ENCODE results near the gene PTPRA.
"Not testable (repeated sequence)": the region's sequence is repeated elsewhere in the genome, so short reads cannot be mapped to it uniquely, and the experiment has no call there.

PTPRA gene

GRCh38 chr20:3045816-3046676 is 172.8 kb downstream of the PTPRA start, which contains the start of gene MRPS26:
TSS of gene MRPS26 (plus strand) at chr20:3046052. CDS start at chr20:3046069, 17 bp downstream.
- DNase-seq, result peak; percentile 82

- DNase-seq, result no peak
These were observed 173.6 kb downstream of the PTPRA start for GRCh38 chr20:3046677-3047462.

DNA sequence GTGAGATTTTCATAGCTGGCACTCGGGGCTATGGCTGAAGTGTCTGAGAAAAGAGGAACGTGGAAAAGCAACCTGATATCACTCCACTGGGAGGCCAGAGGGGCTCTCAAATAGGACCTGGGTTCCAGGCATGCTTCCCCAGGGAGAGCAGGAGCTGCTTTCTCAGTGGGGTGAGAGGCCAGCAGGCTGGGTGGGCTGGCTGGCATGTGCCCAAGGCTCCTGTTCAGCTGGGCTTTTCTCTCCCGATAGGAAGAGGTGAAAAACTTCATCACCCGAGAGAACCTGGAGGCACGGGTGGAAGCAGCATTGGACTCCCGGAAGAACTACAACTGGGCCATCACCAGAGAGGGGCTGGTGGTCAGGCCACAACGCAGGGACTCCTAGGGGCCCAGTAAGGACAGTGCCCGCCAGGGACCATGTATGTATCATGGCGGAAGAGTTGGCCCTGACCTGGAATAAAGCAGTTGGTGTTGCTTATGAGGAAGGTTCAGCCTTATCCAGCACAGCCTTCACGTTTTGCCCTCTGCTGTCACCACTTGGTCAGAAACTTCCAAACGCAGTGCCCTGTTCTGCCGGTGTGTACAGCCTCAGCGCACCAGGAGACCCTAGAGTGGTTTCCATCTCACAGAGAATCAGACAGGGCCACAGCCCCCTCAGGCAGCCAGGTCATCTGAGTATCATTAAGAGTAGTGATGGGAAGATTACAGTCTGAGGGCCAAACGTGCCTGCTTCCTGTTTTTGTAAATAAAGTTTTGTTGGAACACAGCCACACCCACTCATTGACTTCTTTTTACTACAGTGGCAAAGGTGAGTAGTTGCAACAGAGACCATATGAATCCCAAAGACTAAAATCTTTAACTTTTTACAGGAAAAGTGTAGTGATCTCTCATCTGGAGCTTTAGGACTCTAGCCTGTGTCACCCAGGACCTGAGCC is 174.5 kb downstream of the PTPRA start:
- DNase-seq, result no peak

GRCh38 chr20:3051385-3052019 is 178.2 kb downstream of the PTPRA start:
- no peak for DNase-seq

DNA sequence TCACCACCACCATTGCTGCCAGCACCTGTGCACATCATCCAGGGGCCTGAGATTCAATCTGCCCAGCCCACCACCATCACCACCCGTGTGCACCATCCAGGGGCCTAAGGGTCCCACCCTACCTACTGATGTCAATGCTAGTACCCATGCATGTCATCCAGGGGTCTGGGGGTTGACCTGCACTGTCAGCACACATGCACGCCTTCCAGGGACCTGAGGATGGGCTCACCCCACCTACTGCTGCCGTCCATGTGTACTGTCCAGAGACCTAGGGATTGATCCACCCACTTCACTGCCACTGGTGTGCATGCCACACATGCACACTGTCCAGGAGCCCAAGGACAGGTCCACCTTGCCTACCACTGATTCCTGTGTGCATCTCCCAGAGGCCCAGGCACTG is 186.2 kb downstream of the PTPRA start:
- no peak for DNase-seq

DNA sequence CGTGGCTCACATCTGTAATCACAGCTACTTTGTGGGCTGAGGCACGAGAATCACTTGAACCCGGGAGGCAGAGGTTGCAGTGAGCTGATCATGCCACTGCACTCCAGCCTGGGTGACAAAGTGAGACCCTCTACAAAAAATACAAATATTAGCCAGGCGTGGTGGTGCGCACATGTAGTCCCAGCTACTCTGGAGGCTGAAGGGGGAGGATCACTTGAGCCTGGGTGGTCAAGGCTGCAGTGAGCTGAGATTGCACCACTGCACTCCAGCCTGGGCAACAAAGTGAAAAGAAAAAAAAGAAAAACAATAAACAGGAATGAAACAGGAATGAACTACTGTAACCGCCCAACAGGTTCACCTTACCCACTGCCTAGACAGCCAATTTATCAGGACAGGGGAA is 190.8 kb downstream of the PTPRA start:
- not testable (repeated sequence) for DNase-seq

GRCh38 chr20:3067139-3068014 is 194.1 kb downstream of the PTPRA start:
- no peak for DNase-seq

- no peak for DNase-seq
These were observed 194.8 kb downstream of the PTPRA start for GRCh38 chr20:3068075-3068474.

DNA sequence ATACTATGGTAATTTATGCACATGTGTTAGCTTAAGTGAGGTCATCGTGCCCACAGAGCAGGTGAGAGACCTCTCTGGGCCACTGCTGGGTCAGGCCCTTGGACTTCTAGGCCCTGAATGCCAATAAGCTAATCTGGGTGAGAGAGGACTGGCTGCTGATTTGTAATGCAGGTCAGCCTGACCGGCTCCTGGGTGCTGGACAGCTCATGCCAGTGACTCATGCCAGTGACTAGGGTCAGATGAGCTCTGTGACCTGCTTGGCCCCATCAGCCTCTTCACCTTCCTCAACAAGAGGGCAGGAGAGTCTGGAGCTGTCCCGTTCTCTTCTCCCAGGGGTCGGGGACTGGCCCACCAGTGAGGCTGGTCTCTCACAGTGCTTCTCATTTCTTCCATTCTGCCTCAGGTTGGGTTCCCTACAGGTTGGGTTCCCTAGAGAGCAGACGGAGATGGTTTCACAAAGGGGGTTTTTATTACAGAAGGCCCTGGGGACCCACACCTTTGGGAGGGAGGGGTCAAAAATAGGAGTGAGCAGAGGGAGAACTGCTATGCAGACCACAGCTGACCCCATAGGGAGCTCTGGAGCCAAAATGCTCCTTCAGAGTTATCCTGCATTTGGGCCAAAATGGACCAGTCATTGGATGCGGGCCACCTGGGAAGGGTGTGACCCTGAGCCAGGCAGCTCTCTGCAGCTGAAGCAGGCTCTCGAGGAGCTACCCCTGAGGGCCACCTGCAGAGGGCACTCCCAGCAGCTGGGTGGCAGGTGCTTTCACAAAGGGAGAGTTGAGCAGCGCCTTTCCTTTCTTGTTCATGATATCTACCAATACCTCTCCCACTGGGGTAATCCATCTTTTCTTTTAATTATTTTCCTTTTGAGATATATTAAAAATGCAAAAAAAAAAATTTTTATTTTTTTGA is 196.0 kb downstream of the PTPRA start:
- peak; percentile 54 for DNase-seq

DNA sequence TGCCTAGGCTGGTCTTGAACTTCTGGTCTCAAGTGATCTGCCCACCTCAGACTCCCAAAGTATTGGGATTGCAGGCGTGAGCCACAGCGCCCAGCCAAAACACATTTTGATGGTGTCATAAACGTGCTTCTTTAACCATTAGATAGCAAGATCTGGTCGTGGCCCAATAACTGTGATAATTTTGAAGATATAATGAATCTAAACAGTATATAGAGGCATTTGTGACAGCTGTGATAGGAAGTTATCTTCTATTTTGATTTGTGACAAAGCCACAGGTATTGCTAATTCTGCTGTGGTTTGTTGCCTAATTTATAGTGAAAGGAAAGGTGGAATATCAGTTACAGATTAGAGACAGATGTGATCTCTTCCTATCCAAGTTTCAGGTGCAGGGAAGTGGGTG is 197.4 kb downstream of the PTPRA start:
- no peak for DNase-seq

- no peak for DNase-seq
These were observed 198.0 kb downstream of the PTPRA start for GRCh38 chr20:3071266-3071609.

DNA sequence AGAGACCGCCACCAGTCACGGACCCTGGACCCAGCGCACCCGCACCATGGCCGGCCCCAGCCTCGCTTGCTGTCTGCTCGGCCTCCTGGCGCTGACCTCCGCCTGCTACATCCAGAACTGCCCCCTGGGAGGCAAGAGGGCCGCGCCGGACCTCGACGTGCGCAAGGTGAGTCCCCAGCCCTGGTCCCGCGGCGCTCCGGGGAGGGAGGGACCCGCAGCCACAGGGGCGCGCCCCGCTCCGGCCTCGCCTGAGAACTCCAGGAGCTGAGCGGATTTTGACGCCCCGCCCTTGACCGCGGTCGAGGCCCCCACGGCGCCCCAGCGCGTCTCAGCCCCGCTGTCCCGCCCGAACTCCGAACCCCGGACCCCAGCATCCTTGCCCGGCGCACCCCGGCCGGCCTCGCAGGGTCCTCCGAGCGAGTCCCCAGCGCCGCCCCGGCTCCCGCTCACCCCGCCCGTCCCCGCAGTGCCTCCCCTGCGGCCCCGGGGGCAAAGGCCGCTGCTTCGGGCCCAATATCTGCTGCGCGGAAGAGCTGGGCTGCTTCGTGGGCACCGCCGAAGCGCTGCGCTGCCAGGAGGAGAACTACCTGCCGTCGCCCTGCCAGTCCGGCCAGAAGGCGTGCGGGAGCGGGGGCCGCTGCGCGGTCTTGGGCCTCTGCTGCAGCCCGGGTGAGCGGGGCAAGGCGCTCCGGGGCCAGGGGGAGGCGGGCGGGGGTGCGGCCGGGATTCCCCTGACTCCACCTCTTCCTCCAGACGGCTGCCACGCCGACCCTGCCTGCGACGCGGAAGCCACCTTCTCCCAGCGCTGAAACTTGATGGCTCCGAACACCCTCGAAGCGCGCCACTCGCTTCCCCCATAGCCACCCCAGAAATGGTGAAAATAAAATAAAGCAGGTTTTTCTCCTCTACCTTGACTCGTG is 198.6 kb downstream of the PTPRA start, which contains the start of gene OXT:
TSS of gene OXT (plus strand) at position 11 of the 920 bp plus-strand sequence. CDS start at position 47, 36 bp downstream.
- peak; percentile 76 for DNase-seq

GRCh38 chr20:3072530-3073250 is 199.4 kb downstream of the PTPRA start:
- no peak for DNase-seq

DNA sequence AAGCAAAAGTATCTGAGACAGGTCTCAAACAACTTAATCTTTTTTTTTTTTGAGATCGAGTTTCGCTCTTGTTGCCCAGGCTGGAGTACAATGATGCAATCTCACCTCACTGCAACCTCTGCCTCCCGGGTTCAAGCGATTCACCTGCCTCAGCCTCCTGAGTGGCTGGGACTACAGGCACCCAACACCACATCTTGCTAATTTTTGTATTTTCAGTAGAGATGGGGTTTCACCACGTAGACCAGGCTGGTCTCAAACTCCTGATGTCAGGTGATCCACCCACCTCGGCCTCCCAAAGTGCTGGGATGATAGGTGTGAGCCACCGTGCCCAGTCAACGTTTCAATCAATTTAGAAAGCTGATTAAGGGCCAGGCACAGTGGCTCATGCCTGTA is 200.0 kb downstream of the PTPRA start:
- not testable (repeated sequence) for DNase-seq

GRCh38 chr20:3074812-3075211 is 201.5 kb downstream of the PTPRA start:
- DNase-seq, result no peak

DNA sequence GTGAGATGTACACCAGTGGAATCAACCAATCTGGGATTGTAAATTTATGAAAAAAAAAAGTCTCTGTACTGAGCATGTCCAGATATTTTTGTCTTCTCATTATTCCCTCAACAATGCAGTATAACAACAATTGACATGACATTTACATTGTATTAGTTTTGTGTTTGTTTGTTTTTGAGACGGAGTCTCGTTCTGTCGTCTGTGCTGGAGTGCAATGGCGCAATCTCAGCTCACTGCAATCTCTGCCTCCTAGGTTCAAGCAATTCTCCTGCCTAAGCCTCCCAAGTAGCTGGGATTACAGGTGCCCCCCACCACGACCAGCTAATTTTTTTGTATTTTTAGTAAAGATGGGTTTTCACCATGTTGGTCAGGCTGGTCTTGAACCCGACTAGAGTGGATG is 202.0 kb downstream of the PTPRA start:
- not testable (repeated sequence) for DNase-seq

GRCh38 chr20:3077618-3078134 is 204.4 kb downstream of the PTPRA start:
- DNase-seq, result no peak

DNA sequence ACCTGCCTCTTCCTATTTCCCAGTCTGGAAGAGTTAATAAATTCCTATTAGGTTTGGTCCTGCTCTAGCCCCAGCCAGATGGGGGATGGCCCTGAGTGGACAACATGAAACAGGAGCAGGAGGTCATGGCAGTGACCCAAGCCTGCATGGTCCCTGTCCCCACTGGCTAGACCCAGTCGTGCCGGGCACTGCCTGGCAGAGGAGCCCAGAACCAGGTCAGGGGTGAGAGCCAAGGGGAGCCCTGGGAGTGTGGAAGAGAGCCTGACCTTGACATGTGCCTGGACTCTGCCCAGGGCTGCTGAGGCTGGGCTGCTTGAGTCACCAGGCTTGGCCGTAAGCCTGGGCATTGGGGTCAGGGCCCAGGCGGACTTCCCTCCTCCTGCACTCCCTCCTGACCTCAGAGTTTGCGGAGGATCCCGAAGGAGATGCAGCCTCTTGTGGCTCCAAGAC is 207.7 kb downstream of the PTPRA start:
- no peak for DNase-seq
